K562 (cell line): ENCODE results near the gene AHCYL2. TPM values are rescaled to one million over a fixed set of nuclear protein-coding genes. Genes with fewer than 3 reads are reported as not detected.

ENCODE experiments used
- ELK1 ChIP-seq: sonication (generic); formaldehyde crosslinking; IDR thresholded peaks from 2 replicates; pipeline ENCODE4 v1.8.1; 2022; ENCODE audit warnings: missing genetic modification reagents
- HSF4 ChIP-seq: fragments of 250-450 bp; sonication (Bioruptor Pico); IDR thresholded peaks from 2 replicates; pipeline ENCODE4 v2.1.2; 2022; ENCODE audit warnings: mild to moderate bottlenecking, moderate library complexity, borderline replicate concordance
- NBN ChIP-seq: fragments of 450-650 bp; IDR thresholded peaks from 2 replicates; pipeline ENCODE4 v1.6.1; 2016; ENCODE audit warnings: low read depth, mild to moderate bottlenecking
- RBM22 ChIP-seq: fragments of 200-400 bp; formaldehyde crosslinking; IDR thresholded peaks from 2 replicates; pipeline ENCODE4 v1.6.1; 2018; ENCODE audit warnings: low read length, low read depth; ENCODE audit not compliant: poor library complexity, severe bottlenecking
- SNAPC5 ChIP-seq: fragments of 250-450 bp; sonication (Bioruptor Pico); IDR thresholded peaks from 2 replicates; pipeline ENCODE4 v1.8.0; 2021; ENCODE audit warnings: moderate library complexity, mild to moderate bottlenecking, inconsistent platforms
- ZNF57 ChIP-seq: fragments of 450-650 bp; formaldehyde crosslinking; IDR thresholded peaks from 2 replicates; pipeline ENCODE4 v1.4.0; 2020; ENCODE audit warnings: mild to moderate bottlenecking, moderate library complexity
- polyA plus RNA-seq, 8 experiments: library from polyadenylated mRNA; depleted of rRNA in 4 of 8; stranded (reverse) in 5 of 8; unstranded in 3 of 8; fragments of >200 nt; fragmentation: Nextera tagmentation in 2 of 8; fragmentation: Illumina TruSeq in 1 of 8; extraction: Ambion mirVana in 2 of 8; extraction: Trizol in 1 of 8; gene quantifications; 2 replicates each; pipeline versions ENCODE4 v1.2.1 to v1.2.3, GENCODE V29; 2011 to 2014; ENCODE audit warnings: inconsistent platforms in 1 of 8, missing spikeins in 1 of 8
- total RNA-seq, 7 experiments: library from RNA; depleted of rRNA in 6 of 7; stranded (reverse); fragments of >200 nt in 6 of 7; fragmentation: Illumina TruSeq in 2 of 7; extraction: Trizol in 2 of 7; gene quantifications; 2 replicates each; pipeline versions ENCODE4 v1.2.1 to v1.2.3, GENCODE V29; 2011 to 2021; ENCODE audit warnings: low replicate concordance in 1 of 7
- TF ChIP-seq, protein P1 (sequence below), 2 experiments: fragments of 450-650 bp; formaldehyde crosslinking in 1 of 2; IDR thresholded peaks; 2 replicates each; pipeline versions ENCODE4 v1.4.0 to v1.6.1; 2014 to 2020; ENCODE audit warnings: mild to moderate bottlenecking in 2 of 2, borderline replicate concordance in 1 of 2, low read depth in 1 of 2
- TF ChIP-seq, protein P2 (sequence below): sonication (generic); formaldehyde crosslinking; IDR thresholded peaks from 2 replicates; pipeline ENCODE4 v1.8.0; 2022; ENCODE audit warnings: mild to moderate bottlenecking, missing genetic modification reagents
- TF ChIP-seq, protein P3 (sequence below): sonication (generic); formaldehyde crosslinking; IDR thresholded peaks from 2 replicates; pipeline ENCODE4 v1.8.1; 2023; ENCODE audit warnings: missing genetic modification reagents, mild to moderate bottlenecking, borderline replicate concordance

Gene AHCYL2
- total and polyA plus RNA-seq, 9 of the 15 experiments (the other 6 are each of a cell fraction or from before 2014, with no cell fraction given) = 0.93 to 10.5 (median 5.2) TPM

GRCh38 chr7:129401967-129402860, 177.4 kb downstream of the AHCYL2 start (continued):
- TF ChIP-seq RBM22 (no peak), NBN (0 out of 2 replicates have a peak, but pooled peaks have one; percentile 52), ELK1 (CRISPR knock-in tag) (no peak), ZNF57 (no peak), HSF4 (CRISPR knock-in tag) (no peak), SNAPC5 (CRISPR knock-in tag) (no peak)
- TF ChIP-seq, protein P1, sequence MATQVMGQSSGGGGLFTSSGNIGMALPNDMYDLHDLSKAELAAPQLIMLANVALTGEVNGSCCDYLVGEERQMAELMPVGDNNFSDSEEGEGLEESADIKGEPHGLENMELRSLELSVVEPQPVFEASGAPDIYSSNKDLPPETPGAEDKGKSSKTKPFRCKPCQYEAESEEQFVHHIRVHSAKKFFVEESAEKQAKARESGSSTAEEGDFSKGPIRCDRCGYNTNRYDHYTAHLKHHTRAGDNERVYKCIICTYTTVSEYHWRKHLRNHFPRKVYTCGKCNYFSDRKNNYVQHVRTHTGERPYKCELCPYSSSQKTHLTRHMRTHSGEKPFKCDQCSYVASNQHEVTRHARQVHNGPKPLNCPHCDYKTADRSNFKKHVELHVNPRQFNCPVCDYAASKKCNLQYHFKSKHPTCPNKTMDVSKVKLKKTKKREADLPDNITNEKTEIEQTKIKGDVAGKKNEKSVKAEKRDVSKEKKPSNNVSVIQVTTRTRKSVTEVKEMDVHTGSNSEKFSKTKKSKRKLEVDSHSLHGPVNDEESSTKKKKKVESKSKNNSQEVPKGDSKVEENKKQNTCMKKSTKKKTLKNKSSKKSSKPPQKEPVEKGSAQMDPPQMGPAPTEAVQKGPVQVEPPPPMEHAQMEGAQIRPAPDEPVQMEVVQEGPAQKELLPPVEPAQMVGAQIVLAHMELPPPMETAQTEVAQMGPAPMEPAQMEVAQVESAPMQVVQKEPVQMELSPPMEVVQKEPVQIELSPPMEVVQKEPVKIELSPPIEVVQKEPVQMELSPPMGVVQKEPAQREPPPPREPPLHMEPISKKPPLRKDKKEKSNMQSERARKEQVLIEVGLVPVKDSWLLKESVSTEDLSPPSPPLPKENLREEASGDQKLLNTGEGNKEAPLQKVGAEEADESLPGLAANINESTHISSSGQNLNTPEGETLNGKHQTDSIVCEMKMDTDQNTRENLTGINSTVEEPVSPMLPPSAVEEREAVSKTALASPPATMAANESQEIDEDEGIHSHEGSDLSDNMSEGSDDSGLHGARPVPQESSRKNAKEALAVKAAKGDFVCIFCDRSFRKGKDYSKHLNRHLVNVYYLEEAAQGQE (IDR thresholded peaks at IDR 0.05; ENCODE audit: borderline replicate concordance) = peak; percentile 72
- TF ChIP-seq, protein P1 (CRISPR knock-in tag; IDR thresholded peaks at IDR 0.05; ENCODE audit: low read depth) = no peak
- TF ChIP-seq, protein P2, sequence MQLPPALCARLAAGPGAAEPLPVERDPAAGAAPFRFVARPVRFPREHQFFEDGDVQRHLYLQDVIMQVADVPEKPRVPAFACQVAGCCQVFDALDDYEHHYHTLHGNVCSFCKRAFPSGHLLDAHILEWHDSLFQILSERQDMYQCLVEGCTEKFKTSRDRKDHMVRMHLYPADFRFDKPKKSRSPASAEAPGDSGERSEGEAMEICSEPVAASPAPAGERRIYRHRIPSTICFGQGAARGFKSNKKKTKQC (CRISPR knock-in tag) = no peak
- TF ChIP-seq, protein P3, sequence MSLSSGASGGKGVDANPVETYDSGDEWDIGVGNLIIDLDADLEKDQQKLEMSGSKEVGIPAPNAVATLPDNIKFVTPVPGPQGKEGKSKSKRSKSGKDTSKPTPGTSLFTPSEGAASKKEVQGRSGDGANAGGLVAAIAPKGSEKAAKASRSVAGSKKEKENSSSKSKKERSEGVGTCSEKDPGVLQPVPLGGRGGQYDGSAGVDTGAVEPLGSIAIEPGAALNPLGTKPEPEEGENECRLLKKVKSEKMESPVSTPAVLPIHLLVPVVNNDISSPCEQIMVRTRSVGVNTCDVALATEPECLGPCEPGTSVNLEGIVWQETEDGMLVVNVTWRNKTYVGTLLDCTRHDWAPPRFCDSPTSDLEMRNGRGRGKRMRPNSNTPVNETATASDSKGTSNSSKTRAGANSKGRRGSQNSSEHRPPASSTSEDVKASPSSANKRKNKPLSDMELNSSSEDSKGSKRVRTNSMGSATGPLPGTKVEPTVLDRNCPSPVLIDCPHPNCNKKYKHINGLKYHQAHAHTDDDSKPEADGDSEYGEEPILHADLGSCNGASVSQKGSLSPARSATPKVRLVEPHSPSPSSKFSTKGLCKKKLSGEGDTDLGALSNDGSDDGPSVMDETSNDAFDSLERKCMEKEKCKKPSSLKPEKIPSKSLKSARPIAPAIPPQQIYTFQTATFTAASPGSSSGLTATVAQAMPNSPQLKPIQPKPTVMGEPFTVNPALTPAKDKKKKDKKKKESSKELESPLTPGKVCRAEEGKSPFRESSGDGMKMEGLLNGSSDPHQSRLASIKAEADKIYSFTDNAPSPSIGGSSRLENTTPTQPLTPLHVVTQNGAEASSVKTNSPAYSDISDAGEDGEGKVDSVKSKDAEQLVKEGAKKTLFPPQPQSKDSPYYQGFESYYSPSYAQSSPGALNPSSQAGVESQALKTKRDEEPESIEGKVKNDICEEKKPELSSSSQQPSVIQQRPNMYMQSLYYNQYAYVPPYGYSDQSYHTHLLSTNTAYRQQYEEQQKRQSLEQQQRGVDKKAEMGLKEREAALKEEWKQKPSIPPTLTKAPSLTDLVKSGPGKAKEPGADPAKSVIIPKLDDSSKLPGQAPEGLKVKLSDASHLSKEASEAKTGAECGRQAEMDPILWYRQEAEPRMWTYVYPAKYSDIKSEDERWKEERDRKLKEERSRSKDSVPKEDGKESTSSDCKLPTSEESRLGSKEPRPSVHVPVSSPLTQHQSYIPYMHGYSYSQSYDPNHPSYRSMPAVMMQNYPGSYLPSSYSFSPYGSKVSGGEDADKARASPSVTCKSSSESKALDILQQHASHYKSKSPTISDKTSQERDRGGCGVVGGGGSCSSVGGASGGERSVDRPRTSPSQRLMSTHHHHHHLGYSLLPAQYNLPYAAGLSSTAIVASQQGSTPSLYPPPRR (CRISPR knock-in tag) = no peak
